Neural progenitor cell (in vitro differentiated cells): ENCODE results near the gene DUOX1. TPM values are rescaled to one million over a fixed set of nuclear protein-coding genes. Genes with fewer than 3 reads are reported as not detected.
"Not testable (repeated sequence)": the region's sequence is repeated elsewhere in the genome, so short reads cannot be mapped to it uniquely, and the experiment has no call there.

ENCODE experiments used
- DNase-seq: peaks from one replicate; pipeline ENCODE4 v3.0.0-alpha.2; 2016; ENCODE audit warnings: low spot score
- H2AFZ ChIP-seq: fragments of 200-600 bp; sonication (generic); replicated peaks from 2 replicates; pipeline ENCODE4 v1.6.1; 2016; ENCODE audit warnings: antibody characterized with exemption
- H3F3A ChIP-seq: fragments of 200-600 bp; sonication (generic); 2 replicates; pipeline ENCODE4 v1.6.1; 2016; ENCODE audit warnings: antibody characterized with exemption, low read depth
- H3K27ac ChIP-seq: fragments of 200-600 bp; sonication (generic); 2 replicates; pipeline ENCODE4 v1.5.1; 2016; ENCODE audit warnings: mild to moderate bottlenecking
- H3K27me3 ChIP-seq: fragments of 200-600 bp; sonication (generic); 2 replicates; pipeline ENCODE4 v1.6.1; 2016; ENCODE audit warnings: mild to moderate bottlenecking, moderate library complexity
- H3K36me3 ChIP-seq: fragments of 200-600 bp; sonication (generic); 2 replicates; pipeline ENCODE4 v1.5.1; 2016
- H3K4me1 ChIP-seq: fragments of 200-600 bp; sonication (generic); 2 replicates; pipeline ENCODE4 v1.6.1; 2016; ENCODE audit warnings: mixed run types
- H3K4me2 ChIP-seq: fragments of 200-600 bp; sonication (generic); 2 replicates; pipeline ENCODE4 v1.6.1; 2016
- H3K4me3 ChIP-seq: fragments of 200-600 bp; sonication (generic); 2 replicates; pipeline ENCODE4 v1.5.1; 2016
- H3K79me2 ChIP-seq: fragments of 200-600 bp; sonication (generic); 2 replicates; pipeline ENCODE4 v1.6.1; 2016; ENCODE audit warnings: low read depth
- H3K9ac ChIP-seq: fragments of 200-600 bp; sonication (generic); 2 replicates; pipeline ENCODE4 v1.6.1; 2016
- H3K9me3 ChIP-seq: fragments of 200-600 bp; sonication (generic); 2 replicates; pipeline ENCODE4 v1.5.1; 2016; ENCODE audit warnings: low read depth
- H4K20me1 ChIP-seq: fragments of 200-600 bp; sonication (generic); 2 replicates; pipeline ENCODE4 v1.6.1; 2016; ENCODE audit warnings: low read depth
- H3K27ac Mint-ChIP-seq: 3 replicates; pipeline ENCODE4 v1.8.0; 2021; ENCODE audit warnings: mixed read lengths
- H3K27me3 Mint-ChIP-seq: 2 replicates; pipeline ENCODE4 v1.8.0; 2022; ENCODE audit warnings: low read depth, mild to moderate bottlenecking, inconsistent platforms, moderate library complexity, mixed read lengths; ENCODE audit not compliant: insufficient read depth
- H3K36me3 Mint-ChIP-seq: 3 replicates; pipeline ENCODE4 v1.8.0; 2021; ENCODE audit warnings: mixed read lengths
- H3K4me1 Mint-ChIP-seq: 3 replicates; pipeline ENCODE4 v1.8.0; 2021; ENCODE audit warnings: mixed read lengths
- H3K4me3 Mint-ChIP-seq: 3 replicates; pipeline ENCODE4 v1.8.0; 2021; ENCODE audit warnings: mild to moderate bottlenecking, moderate library complexity, mixed read lengths
- H3K9me3 Mint-ChIP-seq: 3 replicates; pipeline ENCODE4 v1.8.0; 2020; ENCODE audit warnings: mixed read lengths
- EZH2 ChIP-seq: fragments of 200-600 bp; sonication (generic); IDR thresholded peaks from 2 replicates; pipeline ENCODE4 v1.6.1; 2017; ENCODE audit warnings: antibody characterized with exemption, mild to moderate bottlenecking, moderate library complexity
- EZH2phosphoT487 ChIP-seq: fragments of 200-600 bp; sonication (generic); IDR thresholded peaks from 2 replicates; pipeline ENCODE4 v1.6.1; 2017; ENCODE audit warnings: antibody characterized with exemption
- total RNA-seq: library from RNA; depleted of rRNA; stranded (reverse); fragments of >200 nt; gene quantifications from 2 replicates; pipeline ENCODE4 v1.2.3, GENCODE V29; 2015; ENCODE audit warnings: low replicate concordance
- TF ChIP-seq, protein P1 (sequence below): fragments of 200-600 bp; sonication (generic); IDR thresholded peaks from 2 replicates; pipeline ENCODE4 v1.5.1; 2017; ENCODE audit warnings: antibody characterized with exemption, mild to moderate bottlenecking

DUOX1 gene
- total RNA-seq, 1 donor from 2014 or later: 0.30 TPM

DNA sequence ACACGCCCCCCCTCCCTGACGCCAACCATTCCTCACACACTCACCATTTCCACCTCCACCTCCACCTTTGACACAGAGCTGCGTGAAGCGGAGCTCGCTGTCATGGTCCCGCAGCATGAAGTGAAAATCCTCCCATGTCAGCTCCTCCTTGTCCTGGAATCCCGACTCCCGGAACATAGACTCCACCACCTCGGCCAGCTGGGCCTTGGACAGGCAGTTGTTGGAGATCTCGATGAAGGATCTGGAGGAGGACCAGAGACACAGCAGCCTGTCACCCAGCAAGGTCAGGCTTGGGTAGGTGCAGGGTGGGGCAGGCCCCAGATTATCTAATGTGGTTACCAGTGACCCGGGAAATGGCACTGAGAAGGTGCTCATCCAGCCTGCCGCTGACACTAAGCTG is 28.0 kb upstream of the DUOX1 start:
- Histone ChIP-seq H3K4me1 (peaks cover 7% of the 10 kb centered on the region), H3K79me2 (no peaks in the 10 kb centered on the region), H4K20me1 (no peaks in the 10 kb centered on the region), H2AFZ (no peak overlapping the region), H3K36me3 (no peaks in the 10 kb centered on the region), H3K9me3 (no peaks in the 10 kb centered on the region), H3K4me3 (no peak overlapping the region), H3K9ac (no peak overlapping the region), H3K27ac (no peak overlapping the region), H3F3A (no peaks in the 10 kb centered on the region), H3K4me2 (no peak overlapping the region), H3K27me3 (peaks cover 15% of the 10 kb centered on the region)
- TF ChIP-seq EZH2phosphoT487: no peak
- no peak for TF ChIP-seq EZH2
- TF ChIP-seq, protein P1, sequence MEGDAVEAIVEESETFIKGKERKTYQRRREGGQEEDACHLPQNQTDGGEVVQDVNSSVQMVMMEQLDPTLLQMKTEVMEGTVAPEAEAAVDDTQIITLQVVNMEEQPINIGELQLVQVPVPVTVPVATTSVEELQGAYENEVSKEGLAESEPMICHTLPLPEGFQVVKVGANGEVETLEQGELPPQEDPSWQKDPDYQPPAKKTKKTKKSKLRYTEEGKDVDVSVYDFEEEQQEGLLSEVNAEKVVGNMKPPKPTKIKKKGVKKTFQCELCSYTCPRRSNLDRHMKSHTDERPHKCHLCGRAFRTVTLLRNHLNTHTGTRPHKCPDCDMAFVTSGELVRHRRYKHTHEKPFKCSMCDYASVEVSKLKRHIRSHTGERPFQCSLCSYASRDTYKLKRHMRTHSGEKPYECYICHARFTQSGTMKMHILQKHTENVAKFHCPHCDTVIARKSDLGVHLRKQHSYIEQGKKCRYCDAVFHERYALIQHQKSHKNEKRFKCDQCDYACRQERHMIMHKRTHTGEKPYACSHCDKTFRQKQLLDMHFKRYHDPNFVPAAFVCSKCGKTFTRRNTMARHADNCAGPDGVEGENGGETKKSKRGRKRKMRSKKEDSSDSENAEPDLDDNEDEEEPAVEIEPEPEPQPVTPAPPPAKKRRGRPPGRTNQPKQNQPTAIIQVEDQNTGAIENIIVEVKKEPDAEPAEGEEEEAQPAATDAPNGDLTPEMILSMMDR: no peak
- peaks cover 12% of the 10 kb centered on the region for H3K4me1 Mint-ChIP-seq
- H3K9me3 Mint-ChIP-seq: peaks cover 3% of the 10 kb centered on the region
- no peak for DNase-seq
- H3K36me3 Mint-ChIP-seq: no peaks in the 10 kb centered on the region
- H3K4me3 Mint-ChIP-seq: no peak overlapping the region
- H3K27me3 Mint-ChIP-seq: peaks cover 16% of the 10 kb centered on the region
- H3K27ac Mint-ChIP-seq: no peak overlapping the region

DNA sequence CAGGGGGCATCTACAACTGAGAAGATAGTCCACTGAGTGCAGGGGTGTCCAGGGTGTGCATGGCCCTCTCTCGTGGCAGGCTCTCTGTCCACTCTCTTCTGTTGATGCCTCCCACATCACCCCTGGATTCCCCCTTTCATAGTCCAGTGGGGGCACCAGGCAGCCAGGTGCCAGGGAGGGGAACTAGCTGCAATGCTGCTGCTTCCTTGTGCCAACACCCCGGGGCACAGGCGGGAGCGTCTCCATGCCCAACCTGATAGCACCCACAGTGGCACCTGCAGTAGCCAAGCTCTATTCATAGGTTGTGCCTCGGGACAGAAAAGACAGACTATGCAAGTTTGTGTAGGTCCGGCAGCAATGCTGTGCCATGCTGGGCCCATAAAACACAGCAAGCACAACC is 27.6 kb upstream of the DUOX1 start:
- Histone ChIP-seq H3K9ac (no peak overlapping the region), H3K4me2 (no peak overlapping the region), H3K27ac (no peak overlapping the region), H3K9me3 (no peaks in the 10 kb centered on the region), H3K27me3 (peaks cover 20% of the 10 kb centered on the region), H4K20me1 (no peaks in the 10 kb centered on the region), H2AFZ (no peak overlapping the region), H3F3A (no peaks in the 10 kb centered on the region), H3K79me2 (no peaks in the 10 kb centered on the region), H3K4me1 (peaks cover 7% of the 10 kb centered on the region), H3K4me3 (no peak overlapping the region), H3K36me3 (no peaks in the 10 kb centered on the region)
- TF ChIP-seq, protein P1: no peak
- TF ChIP-seq EZH2 (no peak), EZH2phosphoT487 (no peak)
- peaks cover 12% of the 10 kb centered on the region for H3K4me1 Mint-ChIP-seq
- H3K9me3 Mint-ChIP-seq: peaks cover 3% of the 10 kb centered on the region
- no peaks in the 10 kb centered on the region for H3K36me3 Mint-ChIP-seq
- H3K4me3 Mint-ChIP-seq: no peak overlapping the region
- no peak for DNase-seq
- H3K27me3 Mint-ChIP-seq: peaks cover 16% of the 10 kb centered on the region
- H3K27ac Mint-ChIP-seq: no peak overlapping the region

DNA sequence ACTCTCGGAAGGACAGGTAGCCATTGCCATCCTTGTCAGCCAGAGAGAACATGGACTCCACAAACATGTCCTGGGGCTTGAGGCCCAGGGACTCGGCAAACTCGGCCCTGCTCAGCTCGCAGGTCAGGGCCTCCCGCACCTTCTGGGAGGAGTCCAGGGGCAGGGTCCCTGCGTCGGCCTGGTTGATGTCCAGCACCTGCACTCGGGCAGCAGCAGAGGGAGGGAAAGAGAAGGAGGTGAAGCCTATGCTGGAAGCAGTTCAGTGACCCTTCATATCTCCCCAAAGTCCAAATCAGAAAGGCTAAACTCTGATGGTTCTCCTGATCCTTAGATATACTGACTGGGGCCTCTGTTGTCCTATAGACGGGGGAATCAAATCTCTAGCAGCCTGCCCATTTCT is 25.6 kb upstream of the DUOX1 start:
- peaks cover 32% of the 10 kb centered on the region for H3K27me3 ChIP-seq
- peaks cover 25% of the 10 kb centered on the region for H3K27me3 Mint-ChIP-seq
- H3K4me3 ChIP-seq, H3K4me1 ChIP-seq, DNase-seq, H3K4me2 ChIP-seq, H3K9ac ChIP-seq, H3K4me3 Mint-ChIP-seq, H3K36me3 Mint-ChIP-seq, H3K79me2 ChIP-seq, H3F3A ChIP-seq, H3K36me3 ChIP-seq, H3K9me3 ChIP-seq, H2AFZ ChIP-seq, H3K9me3 Mint-ChIP-seq, H3K27ac Mint-ChIP-seq, H3K27ac ChIP-seq, H4K20me1 ChIP-seq: not testable (repeated sequence)
- peaks cover 12% of the 10 kb centered on the region for H3K4me1 Mint-ChIP-seq

DNA sequence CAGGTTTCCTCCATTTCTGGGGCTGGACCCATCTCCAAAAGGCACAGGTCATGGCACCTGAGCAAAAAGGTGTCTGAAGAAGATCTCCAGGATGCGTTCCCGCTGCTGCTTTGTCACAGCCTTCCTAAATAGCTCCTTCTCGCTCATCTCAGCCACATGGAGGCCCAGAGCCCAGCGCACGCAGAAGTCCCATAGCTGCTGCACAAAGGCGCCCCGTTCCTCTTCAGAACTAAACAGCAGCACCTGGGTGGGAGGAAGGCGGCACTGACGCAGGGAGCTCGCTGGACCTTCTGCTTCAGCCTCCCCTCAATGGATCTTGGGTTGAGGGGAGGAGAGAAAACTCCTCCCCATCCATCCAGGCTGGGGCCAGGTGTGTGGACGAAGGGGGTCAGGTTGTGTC is 24.2 kb upstream of the DUOX1 start:
- H3K9me3 Mint-ChIP-seq: peaks cover 2% of the 10 kb centered on the region
- no peak overlapping the region for H3K9ac ChIP-seq
- peaks cover 46% of the 10 kb centered on the region for H3K27me3 ChIP-seq
- H3K4me1 ChIP-seq: peaks cover 7% of the 10 kb centered on the region
- no peaks in the 10 kb centered on the region for H4K20me1 ChIP-seq
- H3K27me3 Mint-ChIP-seq: peaks cover 34% of the 10 kb centered on the region
- no peaks in the 10 kb centered on the region for H3F3A ChIP-seq
- TF ChIP-seq, protein P1: no peak
- H3K4me2 ChIP-seq: no peak overlapping the region
- no peak overlapping the region for H3K4me3 ChIP-seq
- peaks cover 9% of the 10 kb centered on the region for H3K4me1 Mint-ChIP-seq
- no peaks in the 10 kb centered on the region for H3K36me3 ChIP-seq
- no peaks in the 10 kb centered on the region for H3K36me3 Mint-ChIP-seq
- no peak overlapping the region for H3K27ac ChIP-seq
- no peak overlapping the region for H2AFZ ChIP-seq
- H3K79me2 ChIP-seq: no peaks in the 10 kb centered on the region
- H3K27ac Mint-ChIP-seq: no peak overlapping the region
- no peak for DNase-seq
- no peaks in the 10 kb centered on the region for H3K9me3 ChIP-seq
- H3K4me3 Mint-ChIP-seq: no peak overlapping the region
